Measurements from ENCODE around the gene GLIPR2.

The GLIPR2 gene

DNA sequence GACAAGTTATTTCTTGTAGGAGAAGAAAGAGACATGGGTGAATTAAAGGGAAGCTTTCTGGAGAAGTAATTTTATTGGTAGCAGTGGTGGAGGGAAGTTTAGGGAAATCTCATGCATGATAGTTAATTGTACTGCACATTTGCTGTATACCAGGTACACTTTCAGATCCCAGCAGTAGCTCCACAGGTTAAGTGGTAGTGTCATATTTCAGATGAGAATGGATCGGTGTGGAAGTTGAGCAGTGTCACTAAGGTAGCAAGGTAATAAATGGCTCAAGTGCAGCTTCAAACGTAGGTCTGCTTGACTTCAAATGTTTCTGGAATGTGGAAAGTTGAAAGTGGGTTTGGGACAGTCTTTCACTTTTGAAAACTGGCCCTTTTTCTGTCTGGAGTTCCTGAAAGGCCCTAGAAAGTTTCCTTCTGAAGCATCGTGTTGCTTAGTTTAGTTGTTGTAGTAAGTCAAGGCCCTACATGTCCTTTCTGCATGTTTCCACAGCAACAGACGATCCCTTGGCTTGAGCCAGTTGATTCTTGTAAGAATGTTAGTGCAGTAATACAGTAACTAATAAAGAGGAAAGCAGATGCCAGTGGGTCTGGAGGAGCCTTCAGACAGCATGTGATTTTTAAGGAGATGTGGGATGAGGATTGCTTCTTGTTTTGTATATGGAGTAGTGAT, 57.9 kb downstream of the GLIPR2 start:
- DNase-seq = no peak

DNA sequence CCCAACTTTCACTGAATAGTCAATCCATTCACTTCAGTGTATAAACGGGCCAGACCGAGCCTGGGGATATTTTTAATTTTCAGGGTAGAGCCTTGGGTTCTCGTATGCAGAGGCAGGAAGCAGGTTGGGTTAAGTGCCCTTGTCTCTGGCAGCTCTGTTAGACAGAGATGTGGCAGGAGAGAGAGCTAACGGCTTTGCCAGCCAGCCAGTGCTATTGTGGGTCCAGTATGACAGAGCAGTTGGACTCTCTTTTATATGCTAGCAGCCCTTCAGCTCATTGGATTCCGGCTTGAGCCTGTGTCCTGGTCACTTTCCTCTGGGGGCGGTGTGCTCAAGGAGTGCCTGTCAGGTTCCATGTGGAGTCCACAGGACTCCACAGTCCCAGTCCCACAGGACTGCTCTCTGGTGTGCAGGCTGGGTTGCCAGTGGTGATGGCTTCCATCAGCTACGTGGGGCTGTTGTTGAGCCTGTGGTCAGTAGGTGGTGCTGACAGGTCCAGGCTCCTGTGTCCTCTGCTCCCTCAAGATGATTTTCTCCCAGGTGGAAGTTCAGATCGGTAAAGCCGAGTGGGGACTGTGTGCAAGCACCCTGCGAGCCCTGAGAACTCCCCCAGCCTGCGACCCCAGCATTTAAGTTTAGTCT, 68.5 kb downstream of the GLIPR2 start:
- DNase-seq = no peak

DNA sequence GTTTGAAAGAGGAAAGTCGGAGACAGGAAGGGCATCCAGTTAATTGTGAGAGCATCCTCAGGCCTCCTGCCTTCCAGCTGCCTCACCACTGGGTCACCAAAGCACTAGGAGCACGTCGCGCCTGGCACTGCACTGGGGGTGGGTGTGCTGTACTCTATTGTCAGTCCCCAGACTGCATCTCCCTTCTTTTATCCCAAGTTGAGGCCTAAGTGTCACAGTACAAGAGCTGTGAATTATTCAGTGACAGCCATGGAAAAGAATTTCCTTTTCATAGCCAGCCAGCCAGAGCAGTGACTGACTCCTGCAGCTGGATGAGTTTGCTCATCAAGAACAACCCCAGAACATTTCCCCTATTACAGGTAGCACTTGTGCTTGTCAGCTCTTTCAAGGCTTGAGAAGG, 70.5 kb downstream of the GLIPR2 start:
- peak; percentile 54 for DNase-seq

DNA sequence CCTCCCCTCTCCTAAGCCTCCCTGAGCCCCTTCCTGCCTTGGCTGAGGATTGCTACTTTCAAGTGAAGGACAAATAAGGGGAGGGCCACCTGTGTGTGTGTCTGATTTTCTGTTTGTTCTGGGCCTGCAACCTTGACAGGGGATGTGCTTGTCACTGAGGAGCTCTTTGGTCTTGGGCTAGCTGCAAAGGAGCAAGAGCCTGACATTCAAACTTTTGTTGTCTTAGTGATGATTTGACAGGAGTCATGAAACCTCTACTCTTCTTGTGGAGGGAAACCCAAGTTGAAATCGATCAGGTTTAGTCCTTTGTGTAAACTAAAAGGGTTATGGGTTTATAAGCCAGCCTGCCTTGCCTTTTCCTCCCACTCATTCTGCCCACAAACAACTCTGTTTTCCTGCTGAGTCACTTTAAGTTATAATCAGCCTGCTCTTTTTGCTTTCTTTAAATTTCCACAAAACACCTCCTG, 71.0 kb downstream of the GLIPR2 start:
- DNase-seq = no peak

DNA sequence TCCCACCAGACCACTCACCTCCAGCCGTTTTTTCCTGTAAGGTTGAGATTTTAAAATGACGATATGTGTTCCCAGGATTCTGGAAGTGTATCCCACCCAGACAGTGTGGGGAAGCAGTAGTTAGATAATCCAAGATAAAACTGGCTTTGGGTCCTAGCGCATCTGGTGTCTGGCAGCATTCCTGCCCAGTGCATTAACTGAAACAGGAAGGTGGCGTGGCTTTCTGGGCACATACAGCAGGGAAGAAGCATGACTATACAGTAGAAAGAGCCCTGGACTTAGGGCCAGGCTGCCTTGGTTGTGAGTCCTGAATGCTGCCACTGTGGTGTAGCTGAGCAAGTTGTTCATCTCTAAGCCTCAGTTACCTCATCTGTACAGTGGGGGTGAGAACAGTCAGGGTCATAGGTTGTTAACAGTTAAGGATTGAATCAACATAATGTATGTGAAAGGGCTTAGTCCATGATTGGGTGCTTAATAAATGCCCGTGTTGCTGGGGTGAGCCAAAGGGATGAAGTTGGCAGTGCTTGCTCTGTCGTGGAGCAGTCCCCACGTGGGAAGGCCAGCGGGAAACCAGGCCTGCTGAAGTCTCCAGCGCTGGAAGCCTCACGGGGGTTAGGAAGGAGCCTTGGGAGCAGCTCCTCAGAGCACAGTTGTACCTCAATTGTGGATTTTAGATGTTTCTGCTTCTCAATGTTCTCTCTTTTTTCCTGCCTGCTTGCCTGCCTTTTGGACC, 72.2 kb downstream of the GLIPR2 start:
- no peak for DNase-seq

DNA sequence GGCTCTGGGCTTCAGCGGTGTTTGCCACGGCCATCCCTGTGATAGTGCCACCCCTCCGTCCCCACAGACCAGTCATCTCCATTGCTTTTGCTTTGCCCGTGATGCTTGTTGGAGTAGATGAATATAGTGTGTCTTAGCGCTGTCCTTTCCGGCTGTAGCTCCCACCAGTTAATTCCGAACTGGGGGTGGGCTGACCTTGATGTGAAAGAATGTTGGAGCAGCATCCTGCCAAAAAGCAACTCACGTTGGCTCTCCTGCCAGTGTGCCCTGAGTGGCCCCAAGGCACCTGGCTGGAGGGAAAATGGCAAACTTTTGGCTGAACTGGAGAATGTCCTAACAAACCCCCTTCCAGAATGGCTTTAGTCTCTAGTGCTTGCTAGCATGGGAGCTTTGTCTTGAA, 74.2 kb downstream of the GLIPR2 start:
- DNase-seq = no peak

DNA sequence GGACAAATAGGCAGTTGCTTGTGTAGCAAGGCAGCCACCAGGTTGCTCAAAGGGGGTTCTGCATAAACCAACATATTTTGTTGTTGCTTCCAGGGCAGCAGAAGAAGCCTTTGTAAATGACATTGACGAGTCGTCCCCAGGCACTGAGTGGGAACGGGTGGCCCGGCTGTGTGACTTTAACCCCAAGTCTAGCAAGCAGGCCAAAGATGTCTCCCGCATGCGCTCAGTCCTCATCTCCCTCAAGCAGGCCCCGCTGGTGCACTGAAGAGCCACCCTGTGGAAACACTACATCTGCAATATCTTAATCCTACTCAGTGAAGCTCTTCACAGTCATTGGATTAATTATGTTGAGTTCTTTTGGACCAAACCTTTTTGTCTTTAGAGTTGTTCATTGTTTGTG, 75.0 kb downstream of the GLIPR2 start:
- no peak for DNase-seq

DNA sequence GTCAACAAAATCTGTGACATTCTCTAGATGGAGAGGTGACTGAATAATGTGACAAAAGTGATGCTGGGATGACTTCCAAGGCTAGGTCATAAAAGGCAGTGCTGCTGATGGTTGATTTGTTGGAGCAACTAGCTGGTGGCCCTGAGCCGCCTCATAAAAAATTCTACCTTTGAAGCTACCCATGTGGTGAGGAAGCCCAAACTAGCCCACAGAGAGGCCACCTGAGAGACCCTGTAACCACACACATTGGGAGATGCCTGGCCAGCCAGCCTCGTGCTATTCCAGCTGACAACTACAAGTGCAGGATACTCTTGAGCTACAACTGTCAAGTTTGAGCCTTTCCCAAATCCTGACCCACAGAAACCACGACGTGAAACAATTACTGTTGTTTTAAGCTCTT, 76.9 kb downstream of the GLIPR2 start:
- no peak for DNase-seq
